ENCODE results near the gene VSIG4.

The VSIG4 gene

DNA sequence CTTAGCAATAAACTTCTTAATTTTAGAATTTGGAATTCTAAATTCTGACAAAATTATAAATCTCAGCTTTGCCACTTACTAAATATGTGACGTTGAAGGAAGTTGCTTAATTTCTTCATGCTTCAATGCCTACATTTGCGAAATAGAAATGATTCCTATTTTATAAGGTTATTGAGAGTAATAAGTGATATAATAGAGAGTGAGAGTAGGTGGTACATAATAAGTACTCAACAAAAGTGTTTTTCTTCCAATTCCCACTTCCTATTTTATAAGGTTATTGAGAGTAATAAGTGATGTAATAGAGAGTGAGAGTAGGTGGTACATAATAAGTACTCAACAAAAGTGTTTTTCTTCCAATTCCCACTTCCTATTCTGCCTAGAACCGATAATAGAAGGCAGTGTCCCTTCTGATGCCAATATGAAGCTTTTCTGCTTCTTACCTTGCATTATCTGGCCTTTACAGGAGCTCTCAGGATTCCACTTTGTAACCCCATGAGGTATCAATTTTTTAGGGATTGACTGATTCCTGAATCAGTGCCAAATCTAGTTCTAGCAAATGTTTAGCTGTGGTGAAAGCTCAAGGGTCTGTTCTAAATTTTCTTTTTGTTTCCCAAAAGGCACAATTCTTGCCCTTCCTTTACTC lies 31.4 kb downstream of the VSIG4 start:
- DNase-seq (ENCODE audit: low read depth, low spot score): no peak

DNA sequence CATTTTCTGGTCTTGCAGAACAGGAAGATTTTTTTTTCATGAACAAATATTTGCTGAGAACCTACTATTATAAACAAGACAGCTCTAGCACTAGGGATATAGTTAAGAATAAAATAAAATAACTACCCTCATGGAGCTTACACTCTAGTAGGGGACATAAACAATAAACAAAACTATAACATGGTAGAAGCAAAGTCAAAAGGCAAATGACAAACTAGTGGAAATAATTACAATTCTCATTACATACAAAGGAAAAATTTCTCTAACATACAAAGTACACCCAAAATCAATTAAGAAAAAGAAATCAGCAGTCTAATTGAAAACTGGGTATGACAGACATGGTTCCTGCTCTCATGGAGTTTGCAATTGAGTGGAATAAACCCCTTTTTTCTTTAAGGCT lies 32.0 kb downstream of the VSIG4 start:
- DNase-seq (ENCODE audit: low read depth, low spot score): no peak

DNA sequence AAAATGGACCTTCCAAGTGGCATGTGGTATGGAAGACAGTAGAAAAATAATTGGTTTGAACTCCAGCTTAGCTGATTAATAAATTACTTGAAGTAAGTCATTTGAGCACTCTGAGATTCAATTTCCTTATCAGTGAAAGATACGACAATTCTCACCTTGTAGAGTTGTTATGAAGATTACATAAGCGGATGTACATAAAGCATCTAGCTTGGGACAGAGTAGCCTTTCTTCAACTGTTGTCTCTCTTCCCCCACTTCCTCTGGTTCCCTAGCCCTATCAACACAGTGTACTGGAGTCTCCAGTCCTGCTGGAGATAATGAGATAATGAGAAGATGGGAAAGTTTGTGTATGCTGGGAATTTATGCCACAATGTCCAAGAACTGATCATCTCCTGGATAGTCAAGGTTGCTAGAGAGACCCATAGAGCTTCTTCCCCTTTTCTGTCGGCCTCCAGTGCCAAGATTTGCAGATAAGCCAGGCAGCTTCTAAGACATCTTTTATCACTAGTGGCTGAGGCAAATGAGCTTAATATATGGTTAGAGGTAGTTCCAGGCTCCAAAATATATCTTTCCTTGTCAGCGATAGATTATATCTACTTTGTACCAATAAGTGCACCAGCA lies 33.9 kb downstream of the VSIG4 start:
- no peak for DNase-seq (ENCODE audit: low read depth, low spot score)

DNA sequence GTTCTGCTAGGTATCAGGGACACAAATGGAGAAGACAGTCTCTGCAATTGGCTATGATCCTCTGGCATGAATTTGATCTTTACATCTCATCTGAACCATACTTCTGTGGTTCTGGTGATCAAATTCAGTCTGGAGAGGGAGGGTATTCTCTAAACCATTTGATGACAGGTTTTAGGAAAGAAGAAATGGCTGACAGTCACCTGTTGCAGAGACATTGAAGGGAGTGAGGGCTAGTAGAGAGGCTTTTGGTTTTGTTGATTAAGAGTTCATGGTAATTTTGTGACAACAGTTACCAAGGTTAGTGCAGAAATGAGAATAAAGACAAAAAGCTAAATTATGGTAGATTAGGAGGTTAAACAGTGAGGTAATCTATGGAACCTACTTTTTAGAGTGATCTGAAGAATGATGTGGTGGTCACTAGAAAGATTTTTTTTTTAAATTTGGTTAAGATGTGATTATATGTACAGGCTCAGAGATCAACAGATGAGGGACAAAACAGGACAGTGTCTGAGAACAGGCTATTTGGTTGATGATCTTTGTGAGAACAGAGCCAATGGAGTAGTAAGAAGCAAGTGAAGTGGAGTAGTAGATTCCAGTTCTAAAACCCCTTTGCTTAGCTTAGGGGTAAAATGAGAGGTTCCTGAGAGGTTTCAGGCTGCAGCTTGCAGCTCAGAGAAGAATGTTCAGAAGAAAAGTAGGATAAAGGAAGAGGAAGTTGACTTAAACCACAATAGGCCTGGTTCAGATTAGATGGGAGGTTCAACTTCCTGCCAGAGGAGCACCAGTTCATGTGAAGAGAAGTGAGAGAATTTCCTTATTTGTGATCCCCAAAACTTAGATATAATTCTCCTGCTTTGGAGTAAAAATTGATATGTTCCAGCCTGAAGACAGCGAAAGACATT lies 34.7 kb downstream of the VSIG4 start:
- DNase-seq (ENCODE audit: low read depth, low spot score): no peak

DNA sequence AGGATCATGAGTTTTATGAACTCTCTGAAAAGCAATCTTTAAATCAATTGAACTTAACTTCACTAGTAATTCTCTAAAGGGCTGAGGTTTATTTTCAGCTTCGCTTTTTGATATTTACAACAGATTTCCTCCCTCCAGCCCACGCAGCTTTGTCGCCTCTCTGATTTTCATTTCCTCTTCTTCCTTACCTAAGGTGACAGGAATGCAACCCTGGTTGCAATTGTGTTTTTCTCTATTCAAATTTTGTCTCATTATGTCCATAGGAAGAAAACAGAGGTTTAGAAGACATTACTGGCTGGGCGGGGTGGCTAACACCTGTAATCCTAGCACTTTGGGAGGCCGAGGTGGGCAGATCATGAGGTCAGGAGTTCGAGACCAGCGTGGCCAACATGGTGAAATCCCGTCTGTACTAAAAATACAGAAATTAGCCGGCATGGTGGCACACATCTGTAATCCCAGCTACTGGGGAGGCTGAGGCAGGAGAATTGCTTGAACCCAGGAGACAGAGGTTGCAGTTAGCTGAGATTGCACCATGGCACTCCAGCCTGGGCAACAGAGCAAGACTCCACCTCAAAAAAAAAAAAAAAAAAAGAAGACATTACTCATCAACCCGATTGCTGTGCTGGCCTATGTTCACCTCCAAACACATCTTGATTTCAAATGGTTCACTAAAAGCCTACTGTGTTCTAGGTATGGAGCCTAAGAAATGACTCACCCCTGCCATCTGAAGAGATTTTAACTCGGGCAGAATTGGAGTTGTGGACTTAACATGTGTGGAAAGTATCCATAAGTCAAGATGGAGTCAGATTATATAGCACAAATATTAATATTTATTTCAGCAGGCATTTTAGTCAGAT lies 36.8 kb downstream of the VSIG4 start:
- no peak for DNase-seq (ENCODE audit: low read depth, low spot score)

DNA sequence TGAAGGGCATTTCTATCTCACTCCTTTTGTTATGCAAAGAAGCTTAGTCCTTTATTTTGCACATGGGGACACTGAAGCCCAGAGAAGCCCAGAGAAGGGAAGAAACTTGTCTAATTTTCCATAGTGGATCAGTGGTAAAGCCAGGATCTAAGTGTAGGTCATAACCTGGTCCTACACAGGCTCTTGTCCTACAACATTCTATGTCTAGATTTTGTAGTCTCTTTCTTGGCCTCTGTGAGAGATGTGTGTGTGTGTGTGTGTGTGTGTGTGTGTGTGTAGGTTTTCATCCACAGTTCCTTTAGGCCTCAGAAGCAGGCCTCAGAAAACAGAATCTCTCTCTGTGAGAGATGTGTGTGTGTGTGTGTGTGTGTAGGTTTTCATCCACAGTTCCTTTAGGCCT lies 38.3 kb downstream of the VSIG4 start:
- DNase-seq (ENCODE audit: low read depth, low spot score): no peak

DNA sequence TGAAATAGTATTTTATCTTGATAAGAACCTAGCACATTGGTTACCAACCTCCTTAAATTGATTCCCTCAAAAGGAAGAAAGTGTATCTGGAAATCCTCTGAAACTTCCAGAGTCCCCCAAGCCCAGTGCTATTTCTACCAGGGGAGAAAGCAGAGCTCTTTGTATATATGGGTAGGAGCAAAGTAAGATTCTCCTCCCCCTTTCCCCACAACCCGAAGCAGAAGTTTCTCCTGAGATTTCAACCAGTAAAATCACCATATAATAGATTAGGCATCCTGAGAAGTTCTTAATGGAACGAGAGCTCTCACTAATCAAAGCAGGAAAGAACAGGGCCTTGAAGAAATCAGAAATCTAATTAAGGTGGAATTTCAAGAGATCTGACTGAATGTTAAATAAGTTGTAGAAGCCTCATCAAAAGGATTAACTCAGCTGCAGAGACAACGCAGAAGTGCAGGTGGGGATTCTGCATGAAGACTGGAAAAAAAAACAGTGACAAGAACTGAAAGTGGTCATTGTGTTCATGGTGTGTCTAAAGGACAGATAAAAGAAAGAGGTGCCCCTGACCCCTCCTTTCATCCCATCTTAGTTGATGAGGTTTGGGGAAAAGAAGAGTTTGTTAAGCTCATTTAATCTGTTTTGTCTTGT lies 39.1 kb downstream of the VSIG4 start:
- DNase-seq (ENCODE audit: low read depth, low spot score): no peak

DNA sequence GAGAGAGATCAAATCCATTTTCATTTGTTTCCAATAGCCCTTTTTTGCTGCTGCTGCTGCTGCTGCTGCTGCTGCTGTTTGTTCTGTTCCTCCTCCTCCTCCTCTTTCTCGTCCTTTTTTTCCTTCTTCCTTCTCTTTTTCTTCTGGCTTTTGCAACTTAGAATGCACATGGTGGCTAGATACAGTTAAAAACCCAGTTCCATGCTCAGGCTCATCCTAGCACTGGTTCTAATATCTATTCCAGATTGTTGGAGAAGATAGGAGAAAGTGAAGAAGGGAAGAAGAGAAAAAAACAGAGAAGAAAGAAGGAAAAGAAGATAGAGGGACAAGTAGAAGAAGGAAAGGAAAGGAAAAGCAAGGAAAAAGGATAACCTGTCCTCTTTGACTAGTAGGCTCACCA lies 39.7 kb downstream of the VSIG4 start:
- no peak for DNase-seq (ENCODE audit: low read depth, low spot score)

DNA sequence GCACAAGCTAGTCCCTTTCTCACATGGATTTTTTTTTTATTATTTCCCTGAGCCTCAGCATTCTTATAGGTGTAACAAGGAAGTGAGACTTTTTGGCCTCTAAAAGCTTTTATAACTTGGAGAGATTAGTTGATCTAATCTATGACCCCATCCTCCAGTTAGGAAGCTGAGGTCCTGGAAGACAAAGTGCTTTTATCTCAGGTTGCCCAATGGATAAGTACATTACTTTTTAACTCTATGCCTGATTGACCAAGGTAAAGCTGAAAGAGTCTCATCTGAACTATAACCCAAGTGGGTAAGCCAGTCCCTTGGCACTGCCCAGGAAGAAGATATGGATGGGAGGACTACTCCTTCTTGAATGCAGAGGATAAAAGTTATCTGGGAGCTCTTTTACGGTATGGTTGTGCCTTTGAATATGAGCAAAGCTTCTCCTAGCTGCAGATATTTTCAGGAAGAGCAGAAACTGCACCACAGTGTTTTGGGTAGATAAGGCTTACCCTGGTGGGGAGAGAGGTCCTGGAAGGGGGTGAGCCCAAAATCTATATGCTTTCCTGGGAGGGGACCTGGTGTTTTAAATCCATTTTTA lies 40.2 kb downstream of the VSIG4 start:
- DNase-seq (ENCODE audit: low read depth, low spot score): no peak

DNA sequence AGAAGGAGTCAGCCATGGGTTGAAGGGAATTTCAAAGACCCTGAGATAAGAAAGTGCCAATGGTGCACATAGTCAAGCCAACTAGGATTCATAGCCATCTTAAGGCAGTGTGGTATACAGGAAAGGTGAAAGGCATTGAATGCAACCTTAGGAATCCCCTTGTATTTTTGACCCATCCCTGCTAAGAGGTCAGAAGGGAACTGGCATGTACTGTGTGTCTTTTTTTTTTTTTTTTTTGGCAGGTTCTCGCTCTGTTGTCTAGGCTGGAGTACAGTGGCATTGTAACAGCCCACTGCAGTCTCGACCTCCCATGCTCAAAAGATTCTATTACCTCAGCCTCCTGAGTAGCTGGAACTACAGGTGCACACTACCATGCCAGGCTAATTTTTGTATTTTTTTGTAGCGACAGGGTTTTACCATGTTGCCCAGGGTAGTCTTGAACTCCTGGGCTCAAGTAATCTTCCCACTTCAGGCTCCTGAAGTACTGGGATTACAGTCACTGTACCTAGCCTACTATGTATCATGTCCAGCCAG lies 40.8 kb downstream of the VSIG4 start:
- DNase-seq (ENCODE audit: low read depth, low spot score): no peak

DNA sequence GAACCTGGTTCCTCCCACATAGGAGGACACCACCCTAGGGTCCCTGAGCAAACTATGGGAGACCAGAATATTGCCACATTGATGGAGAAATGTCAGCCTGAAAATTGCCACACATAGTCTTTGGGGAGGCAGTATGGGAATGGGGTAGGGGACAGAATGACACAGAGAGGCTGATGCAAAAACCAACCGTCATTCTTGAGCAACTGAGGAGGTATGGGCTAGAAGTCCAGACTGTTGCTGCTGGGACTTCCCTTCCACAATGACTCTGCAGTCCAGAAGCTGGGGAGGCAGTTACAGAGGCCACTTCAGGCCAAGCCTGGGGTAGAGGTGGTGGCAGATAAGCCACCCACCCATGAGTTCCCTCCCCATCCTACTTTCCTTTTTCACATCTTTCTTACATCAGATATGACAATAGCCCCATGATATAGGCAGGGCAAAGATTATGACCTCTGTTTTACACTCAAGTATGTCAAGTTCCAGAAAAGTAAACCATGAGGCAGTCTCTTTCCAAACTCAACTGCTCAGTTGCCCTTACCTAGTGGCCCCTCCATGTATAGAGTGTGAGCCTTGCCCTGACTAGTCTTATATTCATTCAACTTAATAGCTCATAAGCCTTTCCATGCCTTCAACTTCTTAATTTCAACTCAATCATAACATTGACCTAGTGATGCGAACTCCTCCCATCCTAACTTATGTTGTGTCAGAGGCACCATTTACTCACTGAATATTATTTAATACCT lies 41.7 kb downstream of the VSIG4 start:
- DNase-seq (ENCODE audit: low read depth, low spot score): no peak

DNA sequence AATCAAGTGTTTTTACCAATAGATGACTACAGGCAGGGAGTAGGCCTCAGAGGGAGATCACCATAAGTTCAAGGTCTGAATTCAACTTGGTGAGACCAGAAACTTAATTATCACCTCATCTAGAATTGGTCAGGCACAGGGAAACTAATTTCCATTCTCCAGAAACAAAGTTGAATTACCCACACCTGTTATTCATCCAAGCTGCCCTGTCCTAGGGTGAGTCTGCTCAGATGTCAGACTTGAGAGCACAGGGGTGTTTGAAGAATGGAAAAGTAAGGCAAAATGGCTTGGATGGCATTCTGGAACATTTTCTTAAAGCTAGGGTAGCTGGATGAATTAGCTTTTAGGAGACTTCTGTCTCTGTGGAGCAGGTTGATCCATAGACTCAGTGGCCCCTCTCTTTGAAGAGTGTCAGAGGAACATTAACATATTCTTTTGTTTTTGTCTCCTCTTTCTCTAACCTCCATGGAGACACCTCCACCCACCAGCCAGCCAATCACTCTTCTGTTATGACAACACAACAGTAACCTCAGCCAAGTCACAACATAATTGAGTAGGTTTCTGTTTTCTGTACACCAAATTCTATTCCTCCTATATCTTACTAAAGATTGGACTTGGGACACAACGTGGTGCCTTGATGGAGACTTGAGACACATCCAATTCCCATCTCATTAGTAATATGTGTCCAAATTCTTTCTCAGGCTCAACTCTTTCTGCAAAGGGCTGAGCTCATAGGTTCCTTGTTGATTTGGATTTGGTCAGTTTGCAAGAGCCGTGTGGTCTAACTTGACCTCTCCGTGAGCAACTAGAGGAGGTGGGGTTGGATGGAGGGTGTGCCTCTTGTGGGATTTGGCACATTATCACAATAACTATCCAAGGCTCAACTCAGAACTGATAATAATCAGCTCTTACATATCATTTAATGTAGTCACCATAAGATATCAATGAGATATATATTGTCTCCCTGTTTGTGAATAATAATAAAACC lies 45.1 kb downstream of the VSIG4 start:
- no peak for DNase-seq (ENCODE audit: low read depth, low spot score)

DNA sequence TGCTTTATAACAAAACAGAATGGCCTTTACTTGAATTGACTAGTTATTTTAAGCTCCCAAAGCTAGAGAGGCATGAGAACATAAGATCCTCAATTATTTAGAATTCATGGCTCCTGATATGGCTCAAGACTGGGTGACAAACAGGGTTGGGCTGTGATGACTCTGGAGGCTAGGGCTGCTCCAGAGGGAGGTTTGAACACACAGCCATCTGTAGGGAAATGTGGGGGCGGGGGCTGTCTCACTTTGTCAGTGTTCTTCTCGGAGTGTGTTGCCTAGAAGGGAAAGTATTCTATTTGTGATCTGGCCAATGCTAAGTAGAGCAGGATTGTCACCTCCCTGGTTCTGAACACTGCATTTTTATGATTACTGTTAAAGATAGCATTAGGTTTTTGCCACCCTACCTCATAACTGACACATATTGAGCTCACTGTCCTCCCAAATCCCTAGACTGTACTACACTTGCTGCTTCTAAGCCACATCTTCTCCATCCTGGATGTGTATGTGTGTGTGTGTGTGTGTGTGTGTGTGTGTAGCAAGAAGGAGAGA lies 45.9 kb downstream of the VSIG4 start:
- DNase-seq (ENCODE audit: low read depth, low spot score): no peak

DNA sequence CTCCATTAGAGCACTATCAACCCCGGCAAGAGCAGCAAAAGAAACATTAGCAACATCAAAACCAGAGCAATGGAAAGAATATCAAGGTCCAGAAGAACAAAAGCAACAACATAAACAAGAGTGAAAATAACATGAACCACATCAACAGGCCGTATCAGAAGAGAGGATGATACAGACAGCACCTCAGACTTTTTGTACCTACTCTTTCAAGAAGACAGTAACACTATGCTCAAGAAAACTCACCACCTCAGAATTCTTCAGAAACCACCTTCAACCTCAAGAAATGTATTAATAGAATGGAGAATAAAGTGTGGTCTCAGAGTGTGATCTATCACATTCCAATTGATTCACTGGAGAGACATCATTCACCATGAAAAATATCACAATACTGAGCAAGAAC lies 46.5 kb downstream of the VSIG4 start:
- DNase-seq (ENCODE audit: low read depth, low spot score): no peak

DNA sequence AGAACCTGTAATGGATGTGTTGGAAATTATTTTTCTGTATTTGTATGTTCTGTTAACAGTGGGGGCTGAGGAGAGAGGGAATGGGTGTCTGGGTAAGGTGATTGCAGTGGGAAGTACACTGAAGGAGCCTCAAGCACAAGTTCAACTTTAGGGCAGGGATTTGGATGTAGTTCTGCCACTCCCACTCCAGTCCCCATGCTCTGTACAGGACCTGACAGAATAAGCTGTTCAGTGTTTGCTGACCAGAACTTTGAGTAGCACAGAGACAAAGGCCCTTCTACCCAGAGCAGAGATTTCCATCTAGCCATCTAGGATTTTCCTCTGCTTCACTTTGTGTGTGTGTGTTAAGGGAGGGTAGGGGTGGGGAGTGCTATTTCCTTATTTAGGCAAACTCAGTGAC lies 49.2 kb downstream of the VSIG4 start:
- DNase-seq (ENCODE audit: low read depth, low spot score): no peak

DNA sequence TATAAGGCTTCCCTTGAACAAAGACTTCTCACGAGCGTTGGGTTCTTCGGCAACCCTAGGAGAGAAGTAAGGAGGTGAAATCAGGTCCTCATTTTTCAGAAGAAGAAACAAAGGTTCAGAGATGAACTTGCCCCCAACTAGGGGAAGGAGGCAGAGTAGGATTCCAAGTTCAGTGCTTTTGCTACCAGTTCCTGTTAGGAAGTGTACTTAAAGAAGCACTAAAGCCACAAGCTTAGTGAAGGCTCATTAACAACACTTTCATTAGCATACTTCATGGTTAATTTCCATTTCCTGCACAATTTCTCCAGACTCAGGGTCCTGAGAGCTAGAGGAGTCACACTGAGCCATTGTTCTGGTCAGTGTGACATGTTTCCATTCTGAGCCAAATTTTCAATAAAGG lies 52.1 kb downstream of the VSIG4 start:
- DNase-seq (ENCODE audit: low read depth, low spot score): no peak

DNA sequence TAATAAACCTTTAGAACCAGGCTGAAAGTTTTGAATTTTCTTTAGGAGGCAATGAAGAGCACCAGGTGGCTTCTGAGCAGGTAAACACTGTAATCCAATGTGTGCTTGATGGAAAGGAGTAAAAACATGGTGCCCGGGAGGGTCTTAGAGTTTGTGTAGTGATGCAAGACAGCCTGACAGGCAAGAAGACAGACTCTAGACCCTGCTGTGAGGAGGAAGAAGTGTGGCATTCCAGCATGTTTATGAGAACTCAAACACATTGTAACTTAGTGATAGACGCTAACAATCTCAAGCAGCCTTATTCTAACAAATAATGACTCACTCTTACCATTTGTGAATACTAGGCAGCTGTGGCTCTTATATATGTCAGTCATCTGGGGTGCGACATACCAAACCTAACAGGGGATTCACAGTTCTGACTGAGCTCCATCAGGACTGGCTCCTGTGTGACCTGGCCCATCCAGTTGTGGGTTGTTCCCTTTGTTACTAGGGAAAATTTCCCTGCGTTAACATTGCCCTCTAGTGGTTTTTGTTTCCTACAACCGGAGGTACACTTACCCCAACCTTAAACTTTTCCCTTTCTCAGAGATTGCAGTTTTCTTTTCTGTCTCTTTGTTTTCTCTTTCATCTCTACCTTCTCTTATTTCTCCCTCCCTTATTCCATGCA lies 53.8 kb downstream of the VSIG4 start:
- peak; percentile 4 for DNase-seq (ENCODE audit: low read depth, low spot score)

DNA sequence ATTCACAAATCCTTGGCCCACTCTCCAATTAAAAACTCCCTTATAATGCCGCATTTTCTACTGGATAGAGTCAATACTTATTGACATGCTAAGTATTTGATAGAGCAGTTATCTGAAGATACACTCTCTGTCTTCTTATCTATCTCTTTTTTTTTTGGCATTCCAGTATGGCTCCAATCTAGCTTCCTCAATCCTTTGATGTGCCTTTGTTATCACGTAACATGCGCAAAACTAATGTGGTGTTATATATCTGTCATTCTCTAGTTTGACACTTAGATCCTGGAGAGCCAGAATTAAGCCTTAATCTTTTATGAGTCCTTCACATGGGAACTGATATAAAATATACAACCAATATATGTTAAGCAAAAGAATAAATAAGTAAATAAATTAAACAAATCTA lies 54.7 kb downstream of the VSIG4 start:
- no peak for DNase-seq (ENCODE audit: low read depth, low spot score)
